OCI-LY1 (cell line): ENCODE measurements around the gene AHCTF1.

ENCODE experiments used
- H2AFZ ChIP-seq: fragments of 200-600 bp; sonication (generic), shearing (Covaris generic); 2 replicates; pipeline ENCODE4 v1.6.0; 2014; ENCODE audit warnings: antibody characterized with exemption, mild to moderate bottlenecking, low read length
- H3F3A ChIP-seq: fragments of 200-600 bp; sonication (generic), shearing (Covaris generic); 2 replicates; pipeline ENCODE4 v1.6.0; 2014; ENCODE audit warnings: mild to moderate bottlenecking, antibody characterized with exemption, low read length, moderate library complexity; ENCODE audit not compliant: insufficient read depth
- H3K27ac ChIP-seq: fragments of 200-600 bp; sonication (generic); 2 replicates; pipeline ENCODE4 v1.5.1; 2014; ENCODE audit warnings: low read length, mixed run types, mild to moderate bottlenecking, low read depth; ENCODE audit not compliant: poor library complexity, severe bottlenecking
- H3K27me3 ChIP-seq: fragments of 200-600 bp; sonication (generic); 2 replicates; pipeline ENCODE4 v1.6.0; 2014; ENCODE audit warnings: antibody characterized with exemption, mild to moderate bottlenecking, low read length, moderate library complexity; ENCODE audit not compliant: insufficient read depth
- H3K36me3 ChIP-seq: fragments of 200-600 bp; sonication (generic); 2 replicates; pipeline ENCODE4 v1.6.1; 2014; ENCODE audit warnings: mild to moderate bottlenecking, antibody characterized with exemption, low read length, moderate library complexity, mixed read lengths; ENCODE audit not compliant: insufficient read depth
- H3K4me1 ChIP-seq: fragments of 200-600 bp; sonication (generic); 2 replicates; pipeline ENCODE4 v1.5.1; 2014; ENCODE audit warnings: mild to moderate bottlenecking, low read length, moderate library complexity; ENCODE audit not compliant: insufficient read depth, severe bottlenecking
- H3K4me2 ChIP-seq: fragments of 200-600 bp; sonication (generic), shearing (Covaris generic); 2 replicates; pipeline ENCODE4 v1.6.1; 2014; ENCODE audit warnings: low read length
- H3K4me3 ChIP-seq: fragments of 200-600 bp; sonication (generic); 2 replicates; pipeline ENCODE4 v1.5.1; 2014; ENCODE audit warnings: low read length, low read depth, mild to moderate bottlenecking, mixed read lengths; ENCODE audit not compliant: poor library complexity, severe bottlenecking
- H3K79me2 ChIP-seq: fragments of 200-600 bp; shearing (Covaris generic); 2 replicates; pipeline ENCODE4 v1.6.1; 2016; ENCODE audit warnings: mixed run types, low read length, mixed read lengths; ENCODE audit not compliant: insufficient read depth
- H3K9ac ChIP-seq: fragments of 200-600 bp; sonication (generic), shearing (Covaris generic); 2 replicates; pipeline ENCODE4 v1.6.1; 2014; ENCODE audit warnings: mild to moderate bottlenecking, low read length, mixed read lengths
- H3K9me2 ChIP-seq: fragments of 200-600 bp; sonication (generic), shearing (Covaris generic); 2 replicates; pipeline ENCODE4 v1.6.1; 2014; ENCODE audit warnings: low read depth, mild to moderate bottlenecking, low read length, mixed read lengths
- H3K9me3 ChIP-seq: fragments of 200-600 bp; shearing (Covaris generic); 2 replicates; pipeline ENCODE4 v1.6.1; 2014; ENCODE audit warnings: low read length, mixed read lengths
- H4K20me1 ChIP-seq: fragments of 200-600 bp; sonication (generic), shearing (Covaris generic); 2 replicates; pipeline ENCODE4 v1.6.0; 2016; ENCODE audit warnings: mild to moderate bottlenecking, low read length; ENCODE audit not compliant: insufficient read depth
- CTCF ChIP-seq: fragments of 200-600 bp; sonication (generic), shearing (Covaris generic); IDR thresholded peaks from 2 replicates; pipeline ENCODE4 v1.5.1; 2017; ENCODE audit warnings: mild to moderate bottlenecking, antibody characterized with exemption, low read length, moderate library complexity, mixed read lengths
- EZH2 ChIP-seq: fragments of 200-600 bp; sonication (generic), shearing (Covaris generic); IDR thresholded peaks from 2 replicates; pipeline ENCODE4 v1.8.0; 2017; ENCODE audit warnings: borderline replicate concordance, mixed run types, mild to moderate bottlenecking, antibody characterized with exemption, low read length, moderate library complexity, mixed read lengths

Gene AHCTF1

GRCh38 chr1:246800356-246800755 lies 131.4 kb downstream of the AHCTF1 start:
- H3K4me1 ChIP-seq, result no peaks in the 10 kb centered on the region
- no peaks in the 10 kb centered on the region for H3K79me2 ChIP-seq
- no peaks in the 10 kb centered on the region for H3K9me2 ChIP-seq
- H3K4me3 ChIP-seq, result no peak overlapping the region
- no peaks in the 10 kb centered on the region; the same call in 1 of the 2 replicates for H3K27me3 ChIP-seq
- no peak overlapping the region for H3K4me2 ChIP-seq
- H3K9me3 ChIP-seq, result peaks cover 4% of the 10 kb centered on the region; the same call in 1 of the 2 replicates
- TF ChIP-seq EZH2 (no peak), CTCF (no peak)
- H3K9ac ChIP-seq, result no peak overlapping the region
- H4K20me1 ChIP-seq, result no peaks in the 10 kb centered on the region
- H3K27ac ChIP-seq, result no peak overlapping the region
- H3F3A ChIP-seq, result no peaks in the 10 kb centered on the region
- H2AFZ ChIP-seq, result no peak overlapping the region
- no peaks in the 10 kb centered on the region; the same call in 1 of the 2 replicates for H3K36me3 ChIP-seq

GRCh38 chr1:246798606-246799496 lies 132.9 kb downstream of the AHCTF1 start:
- Histone ChIP-seq H3K4me2 (no peak overlapping the region), H3K4me3 (no peak overlapping the region), H3K9me2 (no peaks in the 10 kb centered on the region), H3K9me3 (peaks cover 4% of the 10 kb centered on the region; the same call in 1 of the 2 replicates), H2AFZ (no peak overlapping the region), H4K20me1 (no peaks in the 10 kb centered on the region), H3K4me1 (no peaks in the 10 kb centered on the region), H3K9ac (no peak overlapping the region), H3K27me3 (peaks cover 7% of the 10 kb centered on the region; the same call in 1 of the 2 replicates), H3K27ac (no peak overlapping the region), H3F3A (no peaks in the 10 kb centered on the region), H3K79me2 (no peaks in the 10 kb centered on the region), H3K36me3 (no peaks in the 10 kb centered on the region; the same call in 1 of the 2 replicates)
- TF ChIP-seq CTCF (no peak), EZH2 (no peak)

- TF ChIP-seq EZH2, result no peak
- no peak for TF ChIP-seq CTCF
- H2AFZ ChIP-seq, result no peak overlapping the region
- no peak overlapping the region for H3K27ac ChIP-seq
- H3K9me2 ChIP-seq, result no peaks in the 10 kb centered on the region
- no peak overlapping the region for H3K4me3 ChIP-seq
- H3F3A ChIP-seq, result no peaks in the 10 kb centered on the region
- H3K9me3 ChIP-seq, result peaks cover under 1% of the 10 kb centered on the region; the same call in 1 of the 2 replicates
- peaks cover 7% of the 10 kb centered on the region; the same call in 1 of the 2 replicates for H3K27me3 ChIP-seq
- no peak overlapping the region for H3K4me2 ChIP-seq
- H3K36me3 ChIP-seq, result no peaks in the 10 kb centered on the region
- no peak overlapping the region for H3K9ac ChIP-seq
- H4K20me1 ChIP-seq, result no peaks in the 10 kb centered on the region
- no peaks in the 10 kb centered on the region for H3K79me2 ChIP-seq
- no peaks in the 10 kb centered on the region for H3K4me1 ChIP-seq
These were observed 133.6 kb downstream of the AHCTF1 start for GRCh38 chr1:246798107-246798506.
